Uterus (tissue), 4 donors: ENCODE measurements around the gene COL5A2. TPM values are rescaled to one million over a fixed set of nuclear protein-coding genes. Genes with fewer than 3 reads are reported as not detected.

ENCODE experiments used
- DNase-seq, 2 donors: peaks; one replicate each; pipeline ENCODE4 v3.0.0-alpha.2; 2019 to 2020
- H3K27ac ChIP-seq, 2 donors: fragments of 200-600 bp; sonication (generic); 1 replicate in 1 of 2; 2 replicates in 1 of 2; pipeline ENCODE4 v1.5.1; 2016 to 2018
- H3K27me3 ChIP-seq, 2 donors: fragments of 200-600 bp; sonication (generic); one replicate each; pipeline ENCODE4 v1.5.1; 2018 to 2019; ENCODE audit warnings: control low read depth in 1 of 2
- H3K36me3 ChIP-seq, 2 donors: fragments of 200-600 bp; sonication (generic); one replicate each; pipeline ENCODE4 v1.5.1; 2019; ENCODE audit warnings: control low read depth in 1 of 2
- H3K4me1 ChIP-seq, 2 donors: fragments of 200-600 bp; sonication (generic); one replicate each; pipeline ENCODE4 v1.5.1; 2018 to 2019; ENCODE audit warnings: control low read depth in 1 of 2
- H3K4me3 ChIP-seq, 2 donors: fragments of 200-600 bp; sonication (generic); 1 replicate in 1 of 2; 2 replicates in 1 of 2; pipeline ENCODE4 v1.5.1; 2018 to 2019; ENCODE audit warnings: mild to moderate bottlenecking in 1 of 2
- H3K9me3 ChIP-seq, 2 donors: fragments of 200-600 bp; sonication (generic); one replicate each; pipeline ENCODE4 v1.5.1; 2019; ENCODE audit warnings: control low read depth in 1 of 2
- CTCF ChIP-seq, 4 experiments: fragments of 200-600 bp in 2 of 4; fragments of 450-650 bp in 2 of 4; sonication (generic) in 2 of 4; IDR thresholded peaks; one replicate each; pipeline ENCODE4 v1.5.1; 2016 to 2019; ENCODE audit warnings: antibody characterized with exemption in 4 of 4, mild to moderate bottlenecking in 2 of 4, moderate library complexity in 1 of 4
- POLR2A ChIP-seq, 2 donors: fragments of 450-650 bp; IDR thresholded peaks; one replicate each; pipeline ENCODE4 v1.6.1; 2016; ENCODE audit warnings: antibody characterized with exemption in 2 of 2, mild to moderate bottlenecking in 1 of 2, moderate library complexity in 1 of 2
- intact Hi-C: fragments of 100-400 bp; cut with DNase I; formaldehyde crosslinking; loops from one replicate; pipeline ENCODE4 v1.15.1; 2023; ENCODE audit warnings: low total_unique reads
- total RNA-seq, 4 donors: library from RNA; depleted of rRNA in 3 of 4; stranded (reverse); fragments of >200 nt in 3 of 4; gene quantifications; one replicate each; pipeline versions ENCODE4 v1.1.0 to v1.2.4, GENCODE V29; 2014 to 2023
- donor health status: DM: yes; HTN: yes; CAD: no.

Gene COL5A2
- total RNA-seq, 4 donors from 2014 or later = 15.0 to 908 (median 33.3) TPM

- Histone ChIP-seq H3K27me3 (no peaks in the 10 kb centered on the region), H3K36me3 (no peaks in the 10 kb centered on the region), H3K4me3 (no peak overlapping the region), H3K4me1 (no peaks in the 10 kb centered on the region), H3K27ac (no peak overlapping the region), H3K9me3 (no peaks in the 10 kb centered on the region)
- TF ChIP-seq POLR2A (IDR thresholded peaks at IDR 0.05) (no peak), CTCF (IDR thresholded peaks at IDR 0.05) (no peak)
- intact Hi-C loops = no loop called here
- no peak for DNase-seq
Observed at GRCh38 chr2:189181706-189182105, 2.1 kb upstream of the COL5A2 start.

GRCh38 chr2:189178726-189179569, 613 bp downstream of the COL5A2 start:
- H3K4me3 ChIP-seq = peak overlapping the region; percentile 49 to 71
- H3K4me1 ChIP-seq = no peaks in the 10 kb centered on the region
- TF ChIP-seq POLR2A (IDR thresholded peaks at IDR 0.05) = no peak
- no peak for TF ChIP-seq CTCF (IDR thresholded peaks at IDR 0.05)
- DNase-seq = peak in 1 of 2 donors; percentile 39
- H3K27ac ChIP-seq = peak overlapping the region; percentile 84 to 93
- intact Hi-C loops = loop anchor here (5.0 kb wide), 1 partner anchor 42 kb away; no protein-coding TSS in a partner anchor
- H3K27me3 ChIP-seq = no peaks in the 10 kb centered on the region
- H3K36me3 ChIP-seq = no peaks in the 10 kb centered on the region
- no peaks in the 10 kb centered on the region for H3K9me3 ChIP-seq

- Histone ChIP-seq H3K4me1 (no peaks in the 10 kb centered on the region), H3K9me3 (no peaks in the 10 kb centered on the region), H3K4me3 (peak overlapping the region; percentile 49 to 71), H3K27ac (peak overlapping the region; percentile 84 to 93), H3K36me3 (no peaks in the 10 kb centered on the region), H3K27me3 (no peaks in the 10 kb centered on the region)
- TF ChIP-seq POLR2A (IDR thresholded peaks at IDR 0.05) (no peak), CTCF (IDR thresholded peaks at IDR 0.05) (peak in 2 of 4 experiments; percentile 24 to 36)
- intact Hi-C loops = loop anchor here (5.0 kb wide), 1 partner anchor 41 kb away; no protein-coding TSS in a partner anchor
- DNase-seq = no peak
Observed at GRCh38 chr2:189178054-189178453, 1.5 kb downstream of the COL5A2 start.

- peak overlapping the region; percentile 49 to 71 for H3K4me3 ChIP-seq
- no peaks in the 10 kb centered on the region for H3K36me3 ChIP-seq
- no peaks in the 10 kb centered on the region for H3K27me3 ChIP-seq
- no peaks in the 10 kb centered on the region for H3K4me1 ChIP-seq
- H3K9me3 ChIP-seq = no peaks in the 10 kb centered on the region
- H3K27ac ChIP-seq = peak overlapping the region; percentile 84 to 93
- TF ChIP-seq POLR2A (IDR thresholded peaks at IDR 0.05) (no peak), CTCF (IDR thresholded peaks at IDR 0.05) (no peak)
- intact Hi-C loops = loop anchor here (5.0 kb wide), 1 partner anchor 40 kb away; no protein-coding TSS in a partner anchor
- no peak for DNase-seq
Observed at GRCh38 chr2:189177251-189177840, 2.2 kb downstream of the COL5A2 start.

- Histone ChIP-seq H3K9me3 (no peaks in the 10 kb centered on the region), H3K4me3 (peak overlapping the region; percentile 49 to 71), H3K36me3 (no peaks in the 10 kb centered on the region), H3K27me3 (no peaks in the 10 kb centered on the region), H3K4me1 (no peaks in the 10 kb centered on the region), H3K27ac (peak overlapping the region in 1 of 2 donors; percentile 93)
- intact Hi-C loops = loop anchor here (5.0 kb wide), 1 partner anchor 39 kb away; no protein-coding TSS in a partner anchor
- no peak for TF ChIP-seq CTCF (IDR thresholded peaks at IDR 0.05)
- no peak for TF ChIP-seq POLR2A (IDR thresholded peaks at IDR 0.05)
- no peak for DNase-seq
Observed at GRCh38 chr2:189176516-189176915, 3.0 kb downstream of the COL5A2 start.
